SK-N-MC (cell line): ENCODE results near the gene ACACA.

Experiments
- EZH2 ChIP-seq: fragments of 200-600 bp; sonication (generic); IDR thresholded peaks from one replicate; pipeline ENCODE4 v1.6.1; 2017; ENCODE audit warnings: antibody characterized with exemption
- FOXP2 ChIP-seq: optimal IDR thresholded peaks from 2 replicates; pipeline ENCODE3; 2011; ENCODE audit warnings: mild to moderate bottlenecking, moderate library complexity; ENCODE audit not compliant: insufficient read depth; ENCODE audit errors: extremely low read length, control extremely low read depth
- POLR2AphosphoS5 ChIP-seq: IDR thresholded peaks from 2 replicates; pipeline ENCODE4 v1.6.1; 2012; ENCODE audit warnings: mild to moderate bottlenecking, low read depth, low read length, borderline replicate concordance

DNA sequence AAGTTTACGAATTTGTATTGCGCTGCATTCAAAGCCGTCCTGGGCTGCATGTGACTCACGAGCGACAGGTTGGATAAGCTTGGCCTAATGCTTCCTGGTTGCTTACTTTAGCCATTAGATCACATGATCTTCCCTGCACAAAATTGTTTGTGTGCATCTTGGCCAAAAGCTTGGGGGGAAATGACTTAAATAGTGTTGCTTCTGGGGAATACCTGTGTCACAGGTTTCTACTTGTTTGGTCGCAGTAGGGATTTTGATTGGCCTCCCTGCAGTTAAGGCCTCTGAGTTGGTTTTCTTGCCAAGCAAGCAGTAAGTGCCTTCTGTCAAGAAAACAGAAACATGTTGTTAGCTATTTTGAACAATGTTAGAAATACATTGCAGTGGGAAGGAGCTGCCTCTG is 43.5 kb upstream of the ACACA start:
- no peak for TF ChIP-seq EZH2
- no peak for TF ChIP-seq POLR2AphosphoS5
- TF ChIP-seq FOXP2, result no peak
